ENCODE data around the gene FOXK1.

GRCh38 chr7:4659551-4660286, 22.4 kb upstream of the FOXK1 start:
- TF ChIP-seq, protein P1, sequence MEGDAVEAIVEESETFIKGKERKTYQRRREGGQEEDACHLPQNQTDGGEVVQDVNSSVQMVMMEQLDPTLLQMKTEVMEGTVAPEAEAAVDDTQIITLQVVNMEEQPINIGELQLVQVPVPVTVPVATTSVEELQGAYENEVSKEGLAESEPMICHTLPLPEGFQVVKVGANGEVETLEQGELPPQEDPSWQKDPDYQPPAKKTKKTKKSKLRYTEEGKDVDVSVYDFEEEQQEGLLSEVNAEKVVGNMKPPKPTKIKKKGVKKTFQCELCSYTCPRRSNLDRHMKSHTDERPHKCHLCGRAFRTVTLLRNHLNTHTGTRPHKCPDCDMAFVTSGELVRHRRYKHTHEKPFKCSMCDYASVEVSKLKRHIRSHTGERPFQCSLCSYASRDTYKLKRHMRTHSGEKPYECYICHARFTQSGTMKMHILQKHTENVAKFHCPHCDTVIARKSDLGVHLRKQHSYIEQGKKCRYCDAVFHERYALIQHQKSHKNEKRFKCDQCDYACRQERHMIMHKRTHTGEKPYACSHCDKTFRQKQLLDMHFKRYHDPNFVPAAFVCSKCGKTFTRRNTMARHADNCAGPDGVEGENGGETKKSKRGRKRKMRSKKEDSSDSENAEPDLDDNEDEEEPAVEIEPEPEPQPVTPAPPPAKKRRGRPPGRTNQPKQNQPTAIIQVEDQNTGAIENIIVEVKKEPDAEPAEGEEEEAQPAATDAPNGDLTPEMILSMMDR (IDR thresholded peaks at IDR 0.05) = peak in 1 of 6 experiments; percentile 10
- no peak for TF ChIP-seq POLR2A (IDR thresholded peaks at IDR 0.05)

All from adrenal gland (tissue), 5 donors.